SK-N-SH treated with all-trans-retinoic acid at 6 μM for 48 hours (cell line): ENCODE results near the gene CPT1B.

Source experiments
- ATAC-seq: fragments of 200-7000 bp; cut with Tn5 transposase; 3 replicates; pipeline ENCODE4 v1.9.1; 2020; ENCODE audit warnings: mild to moderate bottlenecking, moderate library complexity
- ARNTL ChIP-seq: fragments of 450-650 bp; formaldehyde crosslinking; IDR thresholded peaks from 2 replicates; pipeline ENCODE4 v1.5.0; 2020; ENCODE audit warnings: low read depth, mild to moderate bottlenecking, moderate library complexity, borderline replicate concordance
- BACH2 ChIP-seq: fragments of 250-450 bp; sonication (Bioruptor Pico); IDR thresholded peaks from 2 replicates; pipeline ENCODE4 v1.9.0; 2021; ENCODE audit warnings: mild to moderate bottlenecking, borderline replicate concordance
- CREB5 ChIP-seq: fragments of 250-450 bp; sonication (Bioruptor Pico); IDR thresholded peaks from 2 replicates; pipeline ENCODE4 v1.5.1; 2020; ENCODE audit warnings: low read depth, mild to moderate bottlenecking, moderate library complexity
- CSDC2 ChIP-seq: fragments of 250-450 bp; sonication (Bioruptor Pico); IDR thresholded peaks from 2 replicates; pipeline ENCODE4 v1.5.0; 2020; ENCODE audit warnings: mild to moderate bottlenecking, moderate library complexity
- CSRNP3 ChIP-seq: fragments of 250-450 bp; sonication (Bioruptor Pico); IDR thresholded peaks from 2 replicates; pipeline ENCODE4 v1.5.1; 2021; ENCODE audit warnings: mild to moderate bottlenecking, moderate library complexity
- ESRRG ChIP-seq: fragments of 250-450 bp; sonication (Bioruptor Pico); IDR thresholded peaks from 2 replicates; pipeline ENCODE4 v1.6.1; 2021; ENCODE audit warnings: mild to moderate bottlenecking
- GLIS3 ChIP-seq: fragments of 250-450 bp; sonication (Bioruptor Pico); IDR thresholded peaks from 2 replicates; pipeline ENCODE4 v1.5.0; 2020; ENCODE audit warnings: mild to moderate bottlenecking, moderate library complexity
- ISL1 ChIP-seq: fragments of 250-450 bp; sonication (Bioruptor Pico); IDR thresholded peaks from 2 replicates; pipeline ENCODE4 v2.1.2; 2022; ENCODE audit warnings: mild to moderate bottlenecking, moderate library complexity
- OSR1 ChIP-seq: fragments of 250-450 bp; sonication (Bioruptor Pico); IDR thresholded peaks from 2 replicates; pipeline ENCODE4 v1.8.0; 2022; ENCODE audit warnings: moderate library complexity, mild to moderate bottlenecking, inconsistent platforms
- PATZ1 ChIP-seq: fragments of 250-450 bp; sonication (Bioruptor Pico); IDR thresholded peaks from 2 replicates; pipeline ENCODE4 v1.8.0; 2020; ENCODE audit warnings: mild to moderate bottlenecking, moderate library complexity, borderline replicate concordance
- POU6F1 ChIP-seq: fragments of 250-450 bp; sonication (Bioruptor Pico); IDR thresholded peaks from 2 replicates; pipeline ENCODE4 v1.8.0; 2021; ENCODE audit warnings: low read depth, mild to moderate bottlenecking, moderate library complexity, borderline replicate concordance
- PPARA ChIP-seq: fragments of 250-450 bp; sonication (Bioruptor Pico); IDR thresholded peaks from 2 replicates; pipeline ENCODE4 v1.5.0; 2020; ENCODE audit warnings: mild to moderate bottlenecking, borderline replicate concordance
- RARB ChIP-seq: fragments of 250-450 bp; sonication (Bioruptor Pico); IDR thresholded peaks from 2 replicates; pipeline ENCODE4 v1.8.0; 2021; ENCODE audit warnings: mild to moderate bottlenecking, moderate library complexity
- SNAI2 ChIP-seq: fragments of 250-450 bp; sonication (Bioruptor Pico); IDR thresholded peaks from 2 replicates; pipeline ENCODE4 v1.5.0; 2020; ENCODE audit warnings: mild to moderate bottlenecking, moderate library complexity
- TCF4 ChIP-seq: fragments of 250-450 bp; sonication (Bioruptor Pico); IDR thresholded peaks from 2 replicates; pipeline ENCODE4 v1.8.0; 2021; ENCODE audit warnings: mild to moderate bottlenecking, moderate library complexity, borderline replicate concordance
- TOX ChIP-seq: fragments of 250-450 bp; sonication (Bioruptor Pico); IDR thresholded peaks from 2 replicates; pipeline ENCODE4 v1.8.0; 2021; ENCODE audit warnings: mild to moderate bottlenecking, moderate library complexity, borderline replicate concordance
- TSHZ2 ChIP-seq: fragments of 250-450 bp; sonication (Bioruptor Pico); IDR thresholded peaks from 2 replicates; pipeline ENCODE4 v1.5.0; 2020; ENCODE audit warnings: mild to moderate bottlenecking, moderate library complexity
- ZC3H10 ChIP-seq: fragments of 250-450 bp; sonication (Bioruptor Pico); IDR thresholded peaks from 2 replicates; pipeline ENCODE4 v1.5.1; 2021; ENCODE audit warnings: mild to moderate bottlenecking, moderate library complexity
- ZFP3 ChIP-seq: fragments of 250-450 bp; sonication (Bioruptor Pico); IDR thresholded peaks from 2 replicates; pipeline ENCODE4 v1.5.0; 2020; ENCODE audit warnings: mild to moderate bottlenecking, moderate library complexity
- ZFP30 ChIP-seq: fragments of 450-650 bp; formaldehyde crosslinking; IDR thresholded peaks from 2 replicates; pipeline ENCODE4 v1.5.0; 2022; ENCODE audit warnings: mild to moderate bottlenecking, moderate library complexity
- ZNF565 ChIP-seq: fragments of 450-650 bp; formaldehyde crosslinking; conservative IDR thresholded peaks from 2 replicates; pipeline ENCODE4 v1.5.0; 2020; ENCODE audit warnings: low read depth, mild to moderate bottlenecking, moderate library complexity
- ZNF70 ChIP-seq: fragments of 450-650 bp; formaldehyde crosslinking; IDR thresholded peaks from 2 replicates; pipeline ENCODE4 v1.5.0; 2020; ENCODE audit warnings: mild to moderate bottlenecking, moderate library complexity
- ZNF8 ChIP-seq: fragments of 450-650 bp; formaldehyde crosslinking; IDR thresholded peaks from 2 replicates; pipeline ENCODE4 v1.5.0; 2020; ENCODE audit warnings: mild to moderate bottlenecking, moderate library complexity

Gene CPT1B

GRCh38 chr22:50597097-50597496 lies 18.9 kb upstream of the CPT1B start:
- TF ChIP-seq POU6F1, result no peak
- no peak for TF ChIP-seq RARB (CRISPR knock-in tag)
- no peak for TF ChIP-seq SNAI2
- no peak for TF ChIP-seq ZNF565 (CRISPR knock-in tag)
- no peak for TF ChIP-seq PPARA (CRISPR knock-in tag)
- no peak for TF ChIP-seq BACH2 (CRISPR knock-in tag)
- TF ChIP-seq ESRRG (CRISPR knock-in tag), result no peak
- TF ChIP-seq CREB5 (CRISPR knock-in tag), result no peak
- no peak for TF ChIP-seq ZNF70
- no peak for TF ChIP-seq TCF4 (CRISPR knock-in tag)
- TF ChIP-seq ZC3H10, result no peak
- TF ChIP-seq GLIS3 (CRISPR knock-in tag), result no peak
- no peak for TF ChIP-seq OSR1 (CRISPR knock-in tag)
- TF ChIP-seq ZNF8, result no peak
- TF ChIP-seq TSHZ2, result no peak
- no peak for TF ChIP-seq ARNTL (CRISPR knock-in tag)
- no peak for TF ChIP-seq ISL1 (CRISPR knock-in tag)
- TF ChIP-seq CSDC2 (CRISPR knock-in tag), result no peak
- ATAC-seq, result no peak

GRCh38 chr22:50595189-50595588 lies 17.0 kb upstream of the CPT1B start:
- no peak for ATAC-seq
- no peak for TF ChIP-seq CSDC2 (CRISPR knock-in tag)
- TF ChIP-seq ZNF70, result no peak
- no peak for TF ChIP-seq CSRNP3 (CRISPR knock-in tag)
- TF ChIP-seq ZFP3 (CRISPR knock-in tag), result no peak
- no peak for TF ChIP-seq ZNF8
- TF ChIP-seq CREB5 (CRISPR knock-in tag), result no peak
- no peak for TF ChIP-seq ZFP30 (CRISPR knock-in tag)

- ATAC-seq, result no peak
- TF ChIP-seq ZNF8 (no peak), POU6F1 (no peak), ZC3H10 (no peak), ESRRG (CRISPR knock-in tag) (no peak), CSDC2 (CRISPR knock-in tag) (no peak), BACH2 (CRISPR knock-in tag) (no peak), TOX (CRISPR knock-in tag) (no peak), ZNF70 (no peak), PATZ1 (CRISPR knock-in tag) (no peak), PPARA (CRISPR knock-in tag) (no peak), ISL1 (CRISPR knock-in tag) (no peak), ZNF565 (CRISPR knock-in tag) (no peak), TSHZ2 (no peak), OSR1 (CRISPR knock-in tag) (no peak)
Observed at GRCh38 chr22:50587407-50587806, 9.2 kb upstream of the CPT1B start.
